Liver (tissue), 9 donors: Measurements from ENCODE around the gene WLS. TPM values are rescaled to one million over a fixed set of nuclear protein-coding genes. Genes with fewer than 3 reads are reported as not detected.
A peak's percentile ranks its signal among the peaks of the same experiment; 100 is the strongest.

Source experiments
- DNase-seq: peaks from one replicate; pipeline ENCODE4 v3.0.0-alpha.2; 2017; ENCODE audit warnings: low spot score
- H3K27ac ChIP-seq, 2 donors: one replicate each; pipeline ENCODE4 v1.7.0; 2013; ENCODE audit warnings: inconsistent platforms in 2 of 2, low read length in 2 of 2, control low read depth in 1 of 2, low read depth in 1 of 2, mild to moderate bottlenecking in 1 of 2
- H3K27me3 ChIP-seq, 4 donors: one replicate each; pipeline versions ENCODE4 v1.6.1 to v1.7.0; 2013; ENCODE audit warnings: low read length in 3 of 4, inconsistent platforms in 1 of 4, mild to moderate bottlenecking in 1 of 4, moderate library complexity in 1 of 4; ENCODE audit not compliant: control insufficient read depth in 4 of 4, insufficient read depth in 4 of 4
- H3K36me3 ChIP-seq, 4 donors: one replicate each; pipeline versions ENCODE4 v1.6.1 to v1.7.0; 2013; ENCODE audit warnings: low read length in 3 of 4, mild to moderate bottlenecking in 3 of 4, low read depth in 1 of 4, moderate library complexity in 1 of 4; ENCODE audit not compliant: control insufficient read depth in 4 of 4, insufficient read depth in 3 of 4
- H3K4me1 ChIP-seq, 4 donors: one replicate each; pipeline versions ENCODE4 v1.6.1 to v1.7.0; 2013; ENCODE audit warnings: low read length in 3 of 4, mild to moderate bottlenecking in 3 of 4, moderate library complexity in 1 of 4; ENCODE audit not compliant: control insufficient read depth in 4 of 4, insufficient read depth in 4 of 4
- H3K4me3 ChIP-seq, 3 donors: one replicate each; pipeline versions ENCODE4 v1.6.1 to v1.7.0; 2013; ENCODE audit warnings: low read length in 3 of 3, control low read depth in 1 of 3, low read depth in 1 of 3, mild to moderate bottlenecking in 1 of 3
- H3K9ac ChIP-seq, 2 donors: one replicate each; pipeline ENCODE4 v1.7.0; 2013; ENCODE audit warnings: low read length in 2 of 2, mild to moderate bottlenecking in 2 of 2, moderate library complexity in 2 of 2, control low read depth in 1 of 2, low read depth in 1 of 2
- H3K9me3 ChIP-seq, 4 donors: one replicate each; pipeline versions ENCODE4 v1.6.1 to v1.7.0; 2013; ENCODE audit warnings: low read length in 3 of 4; ENCODE audit not compliant: control insufficient read depth in 4 of 4
- EGR1 ChIP-seq, 2 donors: IDR thresholded peaks; 2 replicates each; pipeline ENCODE4 v1.6.1; 2016 to 2018; ENCODE audit warnings: antibody characterized with exemption in 2 of 2, low read depth in 2 of 2
- GABPA ChIP-seq, 2 donors: IDR thresholded peaks in 1 of 2; conservative IDR thresholded peaks in 1 of 2; 2 replicates each; pipeline ENCODE4 v1.6.1; 2016; ENCODE audit warnings: antibody characterized with exemption in 2 of 2, mild to moderate bottlenecking in 1 of 2, moderate library complexity in 1 of 2
- HNF4G ChIP-seq: IDR thresholded peaks from 2 replicates; pipeline ENCODE4 v1.6.1; 2016; ENCODE audit warnings: antibody characterized with exemption
- JUND ChIP-seq, 2 donors: IDR thresholded peaks; 2 replicates each; pipeline ENCODE4 v1.6.1; 2016; ENCODE audit warnings: antibody characterized with exemption in 2 of 2
- NR2F2 ChIP-seq: IDR thresholded peaks from 2 replicates; pipeline ENCODE4 v1.6.1; 2016; ENCODE audit warnings: antibody characterized with exemption
- RAD21 ChIP-seq, 2 donors: IDR thresholded peaks; 2 replicates each; pipeline ENCODE4 v1.6.1; 2016; ENCODE audit warnings: antibody characterized with exemption in 2 of 2, mild to moderate bottlenecking in 2 of 2
- SP1 ChIP-seq: IDR thresholded peaks from 2 replicates; pipeline ENCODE4 v1.6.1; 2018; ENCODE audit warnings: antibody characterized with exemption, mild to moderate bottlenecking
- TAF1 ChIP-seq: conservative IDR thresholded peaks from 2 replicates; pipeline ENCODE4 v1.6.1; 2016; ENCODE audit warnings: antibody characterized with exemption, mild to moderate bottlenecking
- YY1 ChIP-seq: IDR thresholded peaks from 2 replicates; pipeline ENCODE4 v1.6.1; 2016; ENCODE audit warnings: antibody characterized with exemption, mild to moderate bottlenecking
- ZBTB33 ChIP-seq: IDR thresholded peaks from 2 replicates; pipeline ENCODE4 v1.6.1; 2016; ENCODE audit warnings: antibody characterized with exemption
- WGBS: extraction: QIAGEN DNeasy Blood & Tissue Kit; methylation state at CpG from one replicate; pipeline ENCODE4 v1.1.7; 2013; 5-methylcytosine and 5-hydroxymethylcytosine counted together
- polyA plus RNA-seq, 2 donors: library from polyadenylated mRNA; stranded (reverse) in 1 of 2; unstranded in 1 of 2; fragments of 200-250 nt in 1 of 2; fragments of >200 nt in 1 of 2; fragmentation: Nextera tagmentation in 1 of 2; extraction: Ambion mirVana in 1 of 2; gene quantifications; one replicate each; pipeline versions ENCODE4 v1.2.1 to v1.2.3, GENCODE V29; 2013 to 2015
- total RNA-seq, 2 donors: library from RNA; depleted of rRNA; stranded (reverse); fragments of >200 nt; gene quantifications; one replicate each; pipeline ENCODE4 v1.2.3, GENCODE V29; 2014
- TF ChIP-seq, protein P1 (sequence below): IDR thresholded peaks from 2 replicates; pipeline ENCODE4 v1.6.1; 2016; ENCODE audit warnings: antibody characterized with exemption, mild to moderate bottlenecking
- TF ChIP-seq, protein P2 (sequence below): IDR thresholded peaks from 2 replicates; pipeline ENCODE4 v1.6.1; 2016; ENCODE audit warnings: antibody characterized with exemption
- TF ChIP-seq, protein P3 (sequence below): fragments of 150-350 bp; IDR thresholded peaks from 2 replicates; pipeline ENCODE4 v1.5.1; 2017; ENCODE audit warnings: improper control_type of control experiment, low read depth, low read length; ENCODE audit not compliant: missing input control
- TF ChIP-seq, protein P4 (sequence below): IDR thresholded peaks from 2 replicates; pipeline ENCODE4 v1.6.1; 2016; ENCODE audit warnings: antibody characterized with exemption
- donor health status: healthy.
- donor health status: healthy.
- donor health status: healthy.
- donor health status: healthy.
- donor health status: healthy.

The WLS gene
- total RNA-seq (10 to 100 TPM in 1 of 2 donors, 1 to 10 TPM in 1; 3.2 to 12.5 TPM), polyA plus RNA-seq (10 to 100 TPM in 1 of 2 donors, 1 to 10 TPM in 1; 4.6 to 10.9 TPM)

DNA sequence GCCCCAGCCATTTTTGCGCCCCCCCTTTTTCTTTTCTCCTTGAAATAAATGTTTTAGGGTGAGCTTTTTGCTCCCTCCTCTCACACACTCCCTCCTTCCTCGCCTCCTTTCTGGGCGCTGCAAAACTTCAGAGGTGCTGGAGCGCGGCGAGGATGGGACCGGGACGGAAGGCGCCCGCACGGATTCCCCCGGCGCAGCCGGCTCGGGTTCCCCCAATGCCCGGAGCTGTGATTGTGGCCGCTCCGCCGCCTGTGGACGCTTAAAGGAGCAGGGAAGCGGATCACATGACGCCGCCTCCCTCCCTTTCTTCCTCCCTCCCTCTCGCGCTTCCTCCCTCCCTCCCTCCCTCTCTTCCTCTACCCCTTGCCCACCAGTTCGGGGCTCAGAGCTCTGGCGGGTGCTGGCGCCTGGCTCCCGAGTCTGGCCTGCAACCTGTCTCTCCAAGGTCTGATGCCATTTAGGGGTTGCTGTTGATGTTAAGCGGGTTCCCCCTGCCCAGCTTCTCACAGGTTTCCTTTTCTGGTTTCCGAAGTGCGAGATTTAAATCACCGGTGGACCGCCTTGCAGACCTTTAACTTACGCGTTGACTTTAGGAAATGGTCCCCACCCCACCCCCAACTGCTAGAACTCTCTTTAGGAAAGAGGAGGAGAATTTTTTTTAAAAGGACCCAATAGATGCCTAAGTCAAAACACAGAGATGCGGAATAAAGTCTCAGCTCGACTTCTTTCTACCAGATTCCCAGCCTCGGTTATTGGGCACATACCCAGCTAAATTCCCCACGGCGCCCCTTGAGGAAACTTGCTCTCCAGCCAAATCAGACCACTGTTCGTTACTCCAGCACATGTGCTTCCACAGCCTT lies at the start of gene WLS:
WLS (minus strand) TSS at position 235 of the 860 bp plus-strand sequence; CDS start at position 11, 224 bp downstream.
- Histone ChIP-seq H3K36me3 (no peaks in the 10 kb centered on the region), H3K9me3 (no peaks in the 10 kb centered on the region), H3K27me3 (no peaks in the 10 kb centered on the region), H3K27ac (peak within 1 kb of the TSS; percentile 61 to 69), H3K4me1 (peaks cover 0 to 17% (median 12%) of the 10 kb centered on the region in 4 donors), H3K9ac (peak within 1 kb of the TSS; percentile 75 to 90), H3K4me3 (peak within 1 kb of the TSS; percentile 76 to 90 (median 76))
- 5% methylated on average over 42 of the region's 42 CpGs for WGBS
- no peak for DNase-seq
- no peak for TF ChIP-seq JUND (IDR thresholded peaks at IDR 0.05)
- TF ChIP-seq SP1: no peak
- TF ChIP-seq NR2F2: no peak
- peak in 1 of 2 donors; percentile 43 for TF ChIP-seq RAD21 (IDR thresholded peaks at IDR 0.05)
- TF ChIP-seq, protein P1, sequence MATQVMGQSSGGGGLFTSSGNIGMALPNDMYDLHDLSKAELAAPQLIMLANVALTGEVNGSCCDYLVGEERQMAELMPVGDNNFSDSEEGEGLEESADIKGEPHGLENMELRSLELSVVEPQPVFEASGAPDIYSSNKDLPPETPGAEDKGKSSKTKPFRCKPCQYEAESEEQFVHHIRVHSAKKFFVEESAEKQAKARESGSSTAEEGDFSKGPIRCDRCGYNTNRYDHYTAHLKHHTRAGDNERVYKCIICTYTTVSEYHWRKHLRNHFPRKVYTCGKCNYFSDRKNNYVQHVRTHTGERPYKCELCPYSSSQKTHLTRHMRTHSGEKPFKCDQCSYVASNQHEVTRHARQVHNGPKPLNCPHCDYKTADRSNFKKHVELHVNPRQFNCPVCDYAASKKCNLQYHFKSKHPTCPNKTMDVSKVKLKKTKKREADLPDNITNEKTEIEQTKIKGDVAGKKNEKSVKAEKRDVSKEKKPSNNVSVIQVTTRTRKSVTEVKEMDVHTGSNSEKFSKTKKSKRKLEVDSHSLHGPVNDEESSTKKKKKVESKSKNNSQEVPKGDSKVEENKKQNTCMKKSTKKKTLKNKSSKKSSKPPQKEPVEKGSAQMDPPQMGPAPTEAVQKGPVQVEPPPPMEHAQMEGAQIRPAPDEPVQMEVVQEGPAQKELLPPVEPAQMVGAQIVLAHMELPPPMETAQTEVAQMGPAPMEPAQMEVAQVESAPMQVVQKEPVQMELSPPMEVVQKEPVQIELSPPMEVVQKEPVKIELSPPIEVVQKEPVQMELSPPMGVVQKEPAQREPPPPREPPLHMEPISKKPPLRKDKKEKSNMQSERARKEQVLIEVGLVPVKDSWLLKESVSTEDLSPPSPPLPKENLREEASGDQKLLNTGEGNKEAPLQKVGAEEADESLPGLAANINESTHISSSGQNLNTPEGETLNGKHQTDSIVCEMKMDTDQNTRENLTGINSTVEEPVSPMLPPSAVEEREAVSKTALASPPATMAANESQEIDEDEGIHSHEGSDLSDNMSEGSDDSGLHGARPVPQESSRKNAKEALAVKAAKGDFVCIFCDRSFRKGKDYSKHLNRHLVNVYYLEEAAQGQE: peak; percentile 45
- TF ChIP-seq, protein P2, sequence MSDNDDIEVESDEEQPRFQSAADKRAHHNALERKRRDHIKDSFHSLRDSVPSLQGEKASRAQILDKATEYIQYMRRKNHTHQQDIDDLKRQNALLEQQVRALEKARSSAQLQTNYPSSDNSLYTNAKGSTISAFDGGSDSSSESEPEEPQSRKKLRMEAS: peak; percentile 15
- no peak for TF ChIP-seq ZBTB33
- TF ChIP-seq YY1: peak; percentile 41
- no peak for TF ChIP-seq EGR1 (IDR thresholded peaks at IDR 0.05; ENCODE audit: low read depth in 2 of 2)
- TF ChIP-seq, protein P3, sequence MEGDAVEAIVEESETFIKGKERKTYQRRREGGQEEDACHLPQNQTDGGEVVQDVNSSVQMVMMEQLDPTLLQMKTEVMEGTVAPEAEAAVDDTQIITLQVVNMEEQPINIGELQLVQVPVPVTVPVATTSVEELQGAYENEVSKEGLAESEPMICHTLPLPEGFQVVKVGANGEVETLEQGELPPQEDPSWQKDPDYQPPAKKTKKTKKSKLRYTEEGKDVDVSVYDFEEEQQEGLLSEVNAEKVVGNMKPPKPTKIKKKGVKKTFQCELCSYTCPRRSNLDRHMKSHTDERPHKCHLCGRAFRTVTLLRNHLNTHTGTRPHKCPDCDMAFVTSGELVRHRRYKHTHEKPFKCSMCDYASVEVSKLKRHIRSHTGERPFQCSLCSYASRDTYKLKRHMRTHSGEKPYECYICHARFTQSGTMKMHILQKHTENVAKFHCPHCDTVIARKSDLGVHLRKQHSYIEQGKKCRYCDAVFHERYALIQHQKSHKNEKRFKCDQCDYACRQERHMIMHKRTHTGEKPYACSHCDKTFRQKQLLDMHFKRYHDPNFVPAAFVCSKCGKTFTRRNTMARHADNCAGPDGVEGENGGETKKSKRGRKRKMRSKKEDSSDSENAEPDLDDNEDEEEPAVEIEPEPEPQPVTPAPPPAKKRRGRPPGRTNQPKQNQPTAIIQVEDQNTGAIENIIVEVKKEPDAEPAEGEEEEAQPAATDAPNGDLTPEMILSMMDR: no peak
- TF ChIP-seq GABPA (IDR thresholded peaks at IDR 0.05 in 1 of 2, conservative IDR thresholded peaks at IDR 0.05 in 1 of 2): no peak
- peak; percentile 72 for TF ChIP-seq TAF1
- TF ChIP-seq, protein P4, sequence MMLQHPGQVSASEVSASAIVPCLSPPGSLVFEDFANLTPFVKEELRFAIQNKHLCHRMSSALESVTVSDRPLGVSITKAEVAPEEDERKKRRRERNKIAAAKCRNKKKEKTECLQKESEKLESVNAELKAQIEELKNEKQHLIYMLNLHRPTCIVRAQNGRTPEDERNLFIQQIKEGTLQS: no peak
- TF ChIP-seq HNF4G: no peak
